Stimulated activated CD4-positive, alpha-beta T cell treated with anti-CD3 and anti-CD28 coated beads, Interleukin-15, amount 100 ng/mL, for 48 hours (primary cell): Measurements from ENCODE around the gene SGCE.
A peak's percentile ranks its signal among the peaks of the same experiment; 100 is the strongest.

Experiments used
- DNase-seq, 2 donors: peaks; one replicate each; pipeline ENCODE4 v3.0.0-alpha.2; 2020; ENCODE audit warnings: low read depth in 2 of 2

SGCE gene

GRCh38 chr7:94660006-94660405 is 4.1 kb upstream of the SGCE start:
- DNase-seq = no peak

GRCh38 chr7:94658826-94659225 is 2.9 kb upstream of the SGCE start:
- DNase-seq = no peak

GRCh38 chr7:94657771-94658693 is 2.1 kb upstream of the SGCE start:
- peak; percentile 89 to 90 for DNase-seq

GRCh38 chr7:94656925-94657731 is 1.2 kb upstream of the SGCE start:
- DNase-seq = no peak

GRCh38 chr7:94656658-94656924 is 658 bp upstream of the SGCE start:
- DNase-seq = no peak

GRCh38 chr7:94655126-94655847 is 646 bp downstream of the SGCE start:
- no peak for DNase-seq

- DNase-seq = no peak
Observed at GRCh38 chr7:94654783-94655125, 1.2 kb downstream of the SGCE start.

GRCh38 chr7:94650147-94651051 is 5.5 kb downstream of the SGCE start:
- no peak for DNase-seq

- no peak for DNase-seq
Observed at GRCh38 chr7:94649450-94649849, 6.5 kb downstream of the SGCE start.

GRCh38 chr7:94648731-94649130 is 7.2 kb downstream of the SGCE start:
- DNase-seq = no peak

- DNase-seq = no peak
Observed at GRCh38 chr7:94647295-94647694, 8.6 kb downstream of the SGCE start.

GRCh38 chr7:94643771-94644545 is 12.0 kb downstream of the SGCE start:
- DNase-seq = no peak

- no peak for DNase-seq
Observed at GRCh38 chr7:94642838-94643653, 12.9 kb downstream of the SGCE start.

- no peak for DNase-seq
Observed at GRCh38 chr7:94639384-94639783, 16.5 kb downstream of the SGCE start.

GRCh38 chr7:94635687-94636086 is 20.2 kb downstream of the SGCE start:
- DNase-seq = no peak

- DNase-seq = no peak
Observed at GRCh38 chr7:94634502-94634901, 21.4 kb downstream of the SGCE start.

- DNase-seq = no peak
Observed at GRCh38 chr7:94633687-94634086, 22.2 kb downstream of the SGCE start.

- DNase-seq = no peak
Observed at GRCh38 chr7:94633014-94633341, 23.0 kb downstream of the SGCE start.

GRCh38 chr7:94632338-94633013 is 23.5 kb downstream of the SGCE start:
- DNase-seq = no peak
